ENCODE data around the gene ULBP2. TPM values are rescaled to one million over a fixed set of nuclear protein-coding genes. Genes with fewer than 3 reads are reported as not detected.

The ULBP2 gene
- total and polyA plus RNA-seq, 2 of the 8 experiments (the other 6 are each of a cell fraction or from before 2014, with no cell fraction given): 0.05 TPM; not detected in 1

DNA sequence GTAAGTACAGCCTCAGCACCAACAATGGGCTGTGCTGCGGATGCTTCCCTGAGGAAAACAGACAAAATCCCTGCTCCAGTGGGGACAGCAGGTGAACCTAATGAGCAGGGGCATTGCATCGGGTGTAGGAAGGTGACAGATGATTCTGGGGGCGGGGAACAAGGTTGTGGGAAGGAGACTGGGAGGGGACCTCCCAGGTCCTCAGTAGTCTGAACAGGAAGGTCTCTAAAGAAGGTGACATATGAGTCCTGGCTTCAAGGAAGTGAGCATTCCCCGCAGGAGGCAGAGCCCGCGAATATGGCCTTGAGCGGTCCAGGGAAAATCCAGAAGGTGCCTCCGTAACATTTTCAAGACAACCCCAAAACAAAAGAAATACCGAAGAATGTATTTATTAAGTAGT lies 41.3 kb downstream of the ULBP2 start (continued):
- TF ChIP-seq FOSL1 (IDR thresholded peaks at IDR 0.05; ENCODE audit: insufficient read depth, low read depth, low read length): no peak
- TF ChIP-seq ASH2L (IDR thresholded peaks at IDR 0.05; ENCODE audit: low read length): no peak
- TF ChIP-seq CHD2 (IDR thresholded peaks at IDR 0.05; ENCODE audit: low read length): no peak
- peak; percentile 66 for TF ChIP-seq EZH2 (IDR thresholded peaks at IDR 0.05; ENCODE audit: low read depth, low read length, severe bottlenecking)
- no peak for TF ChIP-seq NRF1 (IDR thresholded peaks at IDR 0.05; ENCODE audit: low read depth, low read length)
- TF ChIP-seq RAD21 (IDR thresholded peaks at IDR 0.05 in 1 of 2, conservative IDR thresholded peaks at IDR 0.05 in 1 of 2; ENCODE audit: low read depth in 2 of 2, low read length in 2 of 2): no peak
- TF ChIP-seq GABPA (IDR thresholded peaks at IDR 0.05; ENCODE audit: borderline replicate concordance, insufficient read depth, low read length): no peak
- TF ChIP-seq KDM5A (IDR thresholded peaks at IDR 0.05; ENCODE audit: low read length): no peak
- no peak for TF ChIP-seq BRCA1 (IDR thresholded peaks at IDR 0.05; ENCODE audit: low read depth, low read length)
- TF ChIP-seq, protein P1, sequence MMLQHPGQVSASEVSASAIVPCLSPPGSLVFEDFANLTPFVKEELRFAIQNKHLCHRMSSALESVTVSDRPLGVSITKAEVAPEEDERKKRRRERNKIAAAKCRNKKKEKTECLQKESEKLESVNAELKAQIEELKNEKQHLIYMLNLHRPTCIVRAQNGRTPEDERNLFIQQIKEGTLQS (IDR thresholded peaks at IDR 0.05; ENCODE audit: insufficient read depth, low read depth, low read length): no peak
- no peak for TF ChIP-seq CHD7 (IDR thresholded peaks at IDR 0.05; ENCODE audit: insufficient replicate concordance, low read length)

All from H1 (cell line).